Measurements from ENCODE around the gene UBE2D1. TPM values are rescaled to one million over a fixed set of nuclear protein-coding genes. Genes with fewer than 3 reads are reported as not detected.

UBE2D1 gene
- total and polyA plus RNA-seq, 2 of the 13 experiments (the other 11 are each of a cell fraction or from before 2014, with no cell fraction given): 6.2 to 13.8 TPM

- no peak for TF ChIP-seq PBX2 (CRISPR knock-in tag; IDR thresholded peaks at IDR 0.05)
- peak; percentile 88 for TF ChIP-seq TFDP1 (CRISPR knock-in tag; IDR thresholded peaks at IDR 0.05; ENCODE audit: borderline replicate concordance)
- TF ChIP-seq, protein P1, sequence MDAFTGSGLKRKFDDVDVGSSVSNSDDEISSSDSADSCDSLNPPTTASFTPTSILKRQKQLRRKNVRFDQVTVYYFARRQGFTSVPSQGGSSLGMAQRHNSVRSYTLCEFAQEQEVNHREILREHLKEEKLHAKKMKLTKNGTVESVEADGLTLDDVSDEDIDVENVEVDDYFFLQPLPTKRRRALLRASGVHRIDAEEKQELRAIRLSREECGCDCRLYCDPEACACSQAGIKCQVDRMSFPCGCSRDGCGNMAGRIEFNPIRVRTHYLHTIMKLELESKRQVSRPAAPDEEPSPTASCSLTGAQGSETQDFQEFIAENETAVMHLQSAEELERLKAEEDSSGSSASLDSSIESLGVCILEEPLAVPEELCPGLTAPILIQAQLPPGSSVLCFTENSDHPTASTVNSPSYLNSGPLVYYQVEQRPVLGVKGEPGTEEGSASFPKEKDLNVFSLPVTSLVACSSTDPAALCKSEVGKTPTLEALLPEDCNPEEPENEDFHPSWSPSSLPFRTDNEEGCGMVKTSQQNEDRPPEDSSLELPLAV (CRISPR knock-in tag; conservative IDR thresholded peaks at IDR 0.05; ENCODE audit: low read depth): no peak
- peak; percentile 73; the same call in 1 of the 2 replicates for TF ChIP-seq BRF2 (CRISPR knock-in tag; IDR thresholded peaks at IDR 0.05)
- TF ChIP-seq ELF4 (CRISPR knock-in tag; IDR thresholded peaks at IDR 0.05; ENCODE audit: borderline replicate concordance): no peak
- TF ChIP-seq ZNF136 (CRISPR knock-in tag; IDR thresholded peaks at IDR 0.05; ENCODE audit: low read depth): peak; percentile 89; the same call in 1 of the 2 replicates
- TF ChIP-seq ZNF407 (CRISPR knock-in tag; IDR thresholded peaks at IDR 0.05; ENCODE audit: not compliant biosample characterization): peak; percentile 83
- TF ChIP-seq HNRNPUL1 (IDR thresholded peaks at IDR 0.05; ENCODE audit: low read depth, low read length): 0 out of 2 replicates have a peak, but pooled peaks have one; percentile 28
- TF ChIP-seq JUNB (CRISPR knock-in tag; IDR thresholded peaks at IDR 0.05; ENCODE audit: borderline replicate concordance): no peak
- no peak for TF ChIP-seq ZFP62 (CRISPR knock-in tag; IDR thresholded peaks at IDR 0.05)
- no peak for TF ChIP-seq EZH2 (conservative IDR thresholded peaks at IDR 0.05; ENCODE audit: low read depth, low read length)
- TF ChIP-seq ZNF639 (CRISPR knock-in tag; conservative IDR thresholded peaks at IDR 0.05): 0 out of 2 replicates have a peak, but pooled peaks have one; percentile 33
Measured at GRCh38 chr10:58384999-58385783, 50.4 kb downstream of the UBE2D1 start, which contains the start of gene TFAM (continued).

All from HepG2 (cell line).